PFSK-1 (cell line): Measurements from ENCODE around the gene G0S2.

ENCODE experiments used
- FOXP2 ChIP-seq: optimal IDR thresholded peaks from 2 replicates; pipeline ENCODE3; 2011; ENCODE audit warnings: borderline replicate concordance, control low read depth, inconsistent platforms; ENCODE audit not compliant: insufficient read depth; ENCODE audit errors: extremely low read length, extremely low read depth
- POLR2AphosphoS5 ChIP-seq: IDR thresholded peaks from 2 replicates; pipeline ENCODE4 v1.6.1; 2012; ENCODE audit warnings: low read depth, mild to moderate bottlenecking, control low read depth, low read length, moderate library complexity
- REST ChIP-seq, 2 experiments: IDR thresholded peaks; 2 replicates each; pipeline versions ENCODE4 v1.6.1 to v1.8.0; 2011 to 2012; ENCODE audit warnings: low read depth in 2 of 2, low read length in 2 of 2, control low read depth in 1 of 2, inconsistent platforms in 1 of 2, mild to moderate bottlenecking in 1 of 2, moderate library complexity in 1 of 2; ENCODE audit not compliant: insufficient read depth in 1 of 2
- SIN3A ChIP-seq: IDR thresholded peaks from 2 replicates; pipeline ENCODE4 v1.6.1; 2012; ENCODE audit warnings: mild to moderate bottlenecking, low read length, moderate library complexity, borderline replicate concordance; ENCODE audit not compliant: insufficient read depth
- TAF1 ChIP-seq: IDR thresholded peaks from 2 replicates; pipeline ENCODE4 v1.6.1; 2012; ENCODE audit warnings: low read length, control low read depth, borderline replicate concordance; ENCODE audit not compliant: insufficient read depth

Gene G0S2

GRCh38 chr1:209642816-209643215, 32.4 kb upstream of the G0S2 start:
- TF ChIP-seq POLR2AphosphoS5 = no peak
- no peak for TF ChIP-seq TAF1
- TF ChIP-seq SIN3A = no peak
- no peak for TF ChIP-seq FOXP2
- TF ChIP-seq REST (IDR thresholded peaks at IDR 0.05; ENCODE audit: insufficient read depth in 1 of 2, low read depth in 2 of 2, low read length in 2 of 2) = no peak

- TF ChIP-seq TAF1 (no peak), FOXP2 (no peak), REST (IDR thresholded peaks at IDR 0.05; ENCODE audit: insufficient read depth in 1 of 2, low read depth in 2 of 2, low read length in 2 of 2) (no peak), SIN3A (no peak), POLR2AphosphoS5 (no peak)
These were observed 31.8 kb upstream of the G0S2 start for GRCh38 chr1:209643285-209644020.

GRCh38 chr1:209645574-209646452, 29.4 kb upstream of the G0S2 start:
- no peak for TF ChIP-seq FOXP2

GRCh38 chr1:209646558-209646957, 28.7 kb upstream of the G0S2 start:
- TF ChIP-seq REST (IDR thresholded peaks at IDR 0.05; ENCODE audit: insufficient read depth in 1 of 2, low read depth in 2 of 2, low read length in 2 of 2) (no peak), POLR2AphosphoS5 (no peak), FOXP2 (no peak), TAF1 (no peak), SIN3A (no peak)

GRCh38 chr1:209647156-209647555, 28.1 kb upstream of the G0S2 start:
- no peak for TF ChIP-seq REST (IDR thresholded peaks at IDR 0.05; ENCODE audit: insufficient read depth in 1 of 2, low read depth in 2 of 2, low read length in 2 of 2)
